Fibroblast of lung (primary cell): ENCODE results near the gene TPH2. TPM values are rescaled to one million over a fixed set of nuclear protein-coding genes. Genes with fewer than 3 reads are reported as not detected.
A peak's percentile ranks its signal among the peaks of the same experiment; 100 is the strongest.

Source experiments
- DNase-seq, 2 donors: peaks; one replicate each; pipeline versions ENCODE4 v3.0.0 to v3.0.0-alpha.2; 2010; ENCODE audit warnings: low read depth in 2 of 2
- H2AFZ ChIP-seq: 2 replicates; pipeline ENCODE4 v1.5.1; 2012; ENCODE audit warnings: low read length, control low read depth, inconsistent platforms
- H3K27ac ChIP-seq: 2 replicates; pipeline ENCODE4 v1.5.1; 2011; ENCODE audit warnings: low read length, control low read depth; ENCODE audit not compliant: insufficient read depth
- H3K27me3 ChIP-seq: 2 replicates; pipeline ENCODE4 v1.5.1; 2011; ENCODE audit warnings: mild to moderate bottlenecking, low read length; ENCODE audit not compliant: control insufficient read depth, insufficient read depth
- H3K36me3 ChIP-seq: 2 replicates; pipeline ENCODE4 v1.5.1; 2011; ENCODE audit warnings: low read length; ENCODE audit not compliant: control insufficient read depth, insufficient read depth
- H3K4me1 ChIP-seq: 2 replicates; pipeline ENCODE4 v1.5.1; 2011; ENCODE audit warnings: low read length; ENCODE audit not compliant: control insufficient read depth, insufficient read depth; ENCODE audit errors: extremely low read depth
- H3K4me2 ChIP-seq: 2 replicates; pipeline ENCODE4 v1.5.1; 2011; ENCODE audit warnings: low read length, control low read depth; ENCODE audit not compliant: insufficient read depth; ENCODE audit errors: extremely low read depth
- H3K4me3 ChIP-seq, 4 experiments: fragments of 200-600 bp in 1 of 4; sonication (generic) in 1 of 4; replicated peaks in 1 of 4; 2 replicates each; pipeline ENCODE4 v1.5.1; 2011 to 2016; ENCODE audit warnings: low read length in 4 of 4, low read depth in 3 of 4, mild to moderate bottlenecking in 3 of 4, control low read depth in 2 of 4, inconsistent platforms in 1 of 4, mixed read lengths in 1 of 4; ENCODE audit not compliant: insufficient read depth in 1 of 4; ENCODE audit errors: control extremely low read depth in 1 of 4
- H3K79me2 ChIP-seq: 2 replicates; pipeline ENCODE4 v1.5.1; 2012; ENCODE audit warnings: mild to moderate bottlenecking, low read length, inconsistent platforms; ENCODE audit not compliant: control insufficient read depth, insufficient read depth
- H3K9ac ChIP-seq: 2 replicates; pipeline ENCODE4 v1.5.1; 2011; ENCODE audit warnings: mild to moderate bottlenecking, low read length, control low read depth; ENCODE audit not compliant: insufficient read depth
- H3K9me3 ChIP-seq: 2 replicates; pipeline ENCODE4 v1.5.1; 2012; ENCODE audit warnings: low read depth, low read length; ENCODE audit not compliant: control insufficient read depth, insufficient read depth
- H4K20me1 ChIP-seq: 2 replicates; pipeline ENCODE4 v1.5.1; 2011; ENCODE audit warnings: low read length; ENCODE audit not compliant: control insufficient read depth, insufficient read depth; ENCODE audit errors: extremely low read depth
- CTCF ChIP-seq, 2 donors: IDR thresholded peaks in 1 of 2; conservative IDR thresholded peaks in 1 of 2; 1 replicate in 1 of 2; 2 replicates in 1 of 2; pipeline ENCODE4 v1.5.1; 2011 to 2012; ENCODE audit warnings: low read length in 2 of 2, control low read depth in 1 of 2, inconsistent platforms in 1 of 2, low read depth in 1 of 2, mild to moderate bottlenecking in 1 of 2
- EZH2 ChIP-seq: IDR thresholded peaks from 2 replicates; pipeline ENCODE4 v1.5.1; 2012; ENCODE audit warnings: low read length, control low read depth, mild to moderate bottlenecking; ENCODE audit errors: missing control alignments
- polyA plus RNA-seq, 2 donors: library from polyadenylated mRNA; depleted of rRNA in 1 of 2; stranded (reverse) in 1 of 2; unstranded in 1 of 2; fragments of >200 nt; gene quantifications; 2 replicates each; pipeline ENCODE4 v1.2.1, GENCODE V29; 2011 to 2012; ENCODE audit warnings: missing spikeins in 1 of 2
- total RNA-seq: library from RNA; depleted of rRNA; stranded (reverse); fragments of >200 nt; gene quantifications from 2 replicates; pipeline ENCODE4 v1.2.1, GENCODE V29; 2014

Gene TPH2
- total and polyA plus RNA-seq, 2 donors (not counting 1 experiment from before 2014, with no cell fraction given): 0.03 TPM; not detected in 1

GRCh38 chr12:72011374-72011773 lies 72.7 kb downstream of the TPH2 start:
- no peaks in the 10 kb centered on the region for H4K20me1 ChIP-seq
- H3K27ac ChIP-seq: no peak overlapping the region
- no peaks in the 10 kb centered on the region for H3K36me3 ChIP-seq
- TF ChIP-seq CTCF (conservative IDR thresholded peaks at IDR 0.05 in 1 of 2, IDR thresholded peaks at IDR 0.05 in 1 of 2; ENCODE audit: low read depth in 1 of 2, low read length in 2 of 2) (no peak), EZH2 (no peak)
- no peak overlapping the region for H3K4me2 ChIP-seq
- H3K79me2 ChIP-seq: no peaks in the 10 kb centered on the region
- H3K9me3 ChIP-seq: no peaks in the 10 kb centered on the region
- no peaks in the 10 kb centered on the region for H3K4me1 ChIP-seq
- no peak overlapping the region for H3K4me3 ChIP-seq
- H3K27me3 ChIP-seq: no peaks in the 10 kb centered on the region
- no peak overlapping the region for H3K9ac ChIP-seq
- H2AFZ ChIP-seq: no peak overlapping the region
- peak in 1 of 2 donors; percentile 50 for DNase-seq

GRCh38 chr12:72012874-72013273 lies 74.2 kb downstream of the TPH2 start:
- H2AFZ ChIP-seq: no peak overlapping the region
- no peaks in the 10 kb centered on the region for H3K79me2 ChIP-seq
- H3K9ac ChIP-seq: no peak overlapping the region
- H3K4me1 ChIP-seq: no peaks in the 10 kb centered on the region
- no peak overlapping the region for H3K4me3 ChIP-seq
- TF ChIP-seq CTCF (conservative IDR thresholded peaks at IDR 0.05 in 1 of 2, IDR thresholded peaks at IDR 0.05 in 1 of 2; ENCODE audit: low read depth in 1 of 2, low read length in 2 of 2) (no peak), EZH2 (no peak)
- H3K36me3 ChIP-seq: no peaks in the 10 kb centered on the region
- H3K27me3 ChIP-seq: no peaks in the 10 kb centered on the region
- no peaks in the 10 kb centered on the region for H3K9me3 ChIP-seq
- H3K4me2 ChIP-seq: no peak overlapping the region
- no peak for DNase-seq
- H4K20me1 ChIP-seq: no peaks in the 10 kb centered on the region
- H3K27ac ChIP-seq: no peak overlapping the region

DNA sequence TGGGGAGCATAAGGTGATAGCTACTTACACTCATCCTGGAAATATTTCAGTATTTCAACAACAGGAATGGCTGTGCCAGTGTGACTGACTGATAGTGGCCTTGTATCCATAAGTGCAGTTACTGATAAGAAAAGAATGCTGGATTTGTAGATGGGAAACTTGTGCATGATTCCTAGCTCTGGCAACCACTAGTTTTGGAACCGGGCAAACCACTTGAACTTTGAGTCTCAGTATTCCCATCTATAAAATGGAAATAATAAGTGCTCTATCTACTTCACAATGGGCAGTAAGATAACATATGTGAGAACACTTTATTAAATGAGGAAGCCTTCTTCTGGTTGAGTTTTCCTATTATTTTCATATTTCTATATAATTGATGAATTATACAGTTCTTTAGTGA lies 77.2 kb downstream of the TPH2 start:
- TF ChIP-seq CTCF (conservative IDR thresholded peaks at IDR 0.05 in 1 of 2, IDR thresholded peaks at IDR 0.05 in 1 of 2; ENCODE audit: low read depth in 1 of 2, low read length in 2 of 2) (no peak), EZH2 (no peak)
- no peaks in the 10 kb centered on the region for H3K4me1 ChIP-seq
- no peaks in the 10 kb centered on the region for H3K79me2 ChIP-seq
- H3K9me3 ChIP-seq: no peaks in the 10 kb centered on the region
- H3K36me3 ChIP-seq: no peaks in the 10 kb centered on the region
- no peak overlapping the region for H3K9ac ChIP-seq
- no peaks in the 10 kb centered on the region for H3K27me3 ChIP-seq
- no peak overlapping the region for H3K4me2 ChIP-seq
- DNase-seq: no peak
- H3K4me3 ChIP-seq: no peak overlapping the region
- H4K20me1 ChIP-seq: no peaks in the 10 kb centered on the region
- no peak overlapping the region for H3K27ac ChIP-seq
- H2AFZ ChIP-seq: no peak overlapping the region
